GM12878 (cell line): ENCODE measurements around the gene CACNA2D3. TPM values are rescaled to one million over a fixed set of nuclear protein-coding genes. Genes with fewer than 3 reads are reported as not detected.

Experiments
- CHD4 ChIP-seq: fragments of 200-600 bp; sonication (generic); IDR thresholded peaks from 2 replicates; pipeline ENCODE4 v1.6.1; 2016; ENCODE audit warnings: mild to moderate bottlenecking
- CREM ChIP-seq: IDR thresholded peaks from 2 replicates; pipeline ENCODE4 v1.6.1; 2014; ENCODE audit warnings: antibody characterized with exemption, low read depth
- MXI1 ChIP-seq: fragments of 150-350 bp; IDR thresholded peaks from 2 replicates; pipeline ENCODE4 v1.6.1; 2011; ENCODE audit warnings: low read depth, mild to moderate bottlenecking, inconsistent platforms, low read length, improper control_type of control experiment
- NFIC ChIP-seq: IDR thresholded peaks from 2 replicates; pipeline ENCODE4 v1.6.1; 2012; ENCODE audit warnings: low read depth, mild to moderate bottlenecking, inconsistent platforms, low read length, moderate library complexity
- PAX8 ChIP-seq: fragments of 450-650 bp; IDR thresholded peaks from 2 replicates; pipeline ENCODE4 v1.6.1; 2017; ENCODE audit warnings: mild to moderate bottlenecking, moderate library complexity
- ZNF207 ChIP-seq: fragments of 450-650 bp; IDR thresholded peaks from 2 replicates; pipeline ENCODE4 v1.6.1; 2014; ENCODE audit warnings: antibody characterized with exemption, mild to moderate bottlenecking, borderline replicate concordance
- polyA plus RNA-seq, 11 experiments: library from polyadenylated mRNA; depleted of rRNA in 4 of 11; unstranded in 6 of 11; stranded (reverse) in 5 of 11; fragments of >200 nt; fragmentation: Nextera tagmentation in 4 of 11; fragmentation: Illumina TruSeq in 1 of 11; extraction: Ambion mirVana in 4 of 11; extraction: Trizol in 1 of 11; gene quantifications; 1 replicate in 1 of 11; 2 replicates in 10 of 11; pipeline versions ENCODE4 v1.2.1 to v1.2.3, GENCODE V29; 2011 to 2016; ENCODE audit warnings: inconsistent platforms in 2 of 11, missing spikeins in 2 of 11, low read depth in 1 of 11
- total RNA-seq, 4 experiments: library from RNA; depleted of rRNA in 3 of 4; stranded (reverse); fragments of >200 nt in 3 of 4; fragmentation: Illumina TruSeq in 1 of 4; extraction: Trizol in 1 of 4; gene quantifications; 2 replicates each; pipeline versions ENCODE4 v1.2.1 to v1.2.3, GENCODE V29; 2013 to 2021
- TF ChIP-seq, protein P1 (sequence below): fragments of 450-650 bp; IDR thresholded peaks from 2 replicates; pipeline ENCODE4 v1.6.1; 2017; ENCODE audit warnings: mild to moderate bottlenecking, moderate library complexity
- TF ChIP-seq, protein P2 (sequence below): fragments of 450-650 bp; IDR thresholded peaks from 2 replicates; pipeline ENCODE4 v1.6.1; 2017; ENCODE audit warnings: borderline replicate concordance
- TF ChIP-seq, protein P3 (sequence below): fragments of 450-650 bp; IDR thresholded peaks from 2 replicates; pipeline ENCODE4 v1.6.1; 2017; ENCODE audit warnings: mild to moderate bottlenecking, low read depth, inconsistent platforms; ENCODE audit not compliant: poor library complexity, severe bottlenecking

Gene CACNA2D3
- total and polyA plus RNA-seq, 10 of the 15 experiments (the other 5 are each of a cell fraction or from before 2014, with no cell fraction given), result not detected

DNA sequence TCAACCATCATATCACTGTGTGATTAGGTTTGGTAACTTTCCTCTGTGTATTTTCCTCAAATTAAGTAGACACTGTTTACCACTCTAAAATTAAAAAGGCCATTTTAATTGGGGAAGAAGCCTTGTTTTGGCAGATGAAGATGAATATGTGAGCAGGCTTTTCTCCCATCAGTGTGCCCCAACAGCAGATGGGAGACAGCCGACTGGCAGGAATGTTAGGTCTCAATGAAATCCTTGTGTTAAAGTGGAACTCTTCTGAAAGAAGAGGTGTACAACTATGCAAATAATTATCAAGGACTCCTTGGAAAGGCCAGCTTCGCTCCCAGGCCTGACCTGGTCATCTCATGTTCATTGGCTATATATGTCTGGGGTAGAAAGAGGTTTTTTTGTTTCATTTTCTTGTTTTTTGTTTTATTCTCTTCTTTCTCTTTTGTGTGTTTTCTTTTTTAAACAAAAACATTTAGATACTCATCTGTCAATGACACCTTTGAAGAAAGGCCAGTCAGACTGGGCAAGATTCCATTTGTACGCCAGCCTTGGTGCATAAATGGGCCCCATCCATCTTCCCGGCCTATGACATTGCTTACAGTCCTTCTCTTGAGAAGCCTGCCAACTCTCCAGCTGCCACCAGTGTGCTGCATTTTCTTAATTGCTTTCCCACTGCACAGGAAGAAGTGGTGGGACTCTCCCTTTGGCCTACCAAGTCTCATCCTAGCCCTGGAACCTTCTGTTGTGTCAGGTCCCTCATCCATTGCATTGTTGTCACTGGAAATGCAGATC, 779.7 kb downstream of the CACNA2D3 start (continued):
- TF ChIP-seq, protein P1, sequence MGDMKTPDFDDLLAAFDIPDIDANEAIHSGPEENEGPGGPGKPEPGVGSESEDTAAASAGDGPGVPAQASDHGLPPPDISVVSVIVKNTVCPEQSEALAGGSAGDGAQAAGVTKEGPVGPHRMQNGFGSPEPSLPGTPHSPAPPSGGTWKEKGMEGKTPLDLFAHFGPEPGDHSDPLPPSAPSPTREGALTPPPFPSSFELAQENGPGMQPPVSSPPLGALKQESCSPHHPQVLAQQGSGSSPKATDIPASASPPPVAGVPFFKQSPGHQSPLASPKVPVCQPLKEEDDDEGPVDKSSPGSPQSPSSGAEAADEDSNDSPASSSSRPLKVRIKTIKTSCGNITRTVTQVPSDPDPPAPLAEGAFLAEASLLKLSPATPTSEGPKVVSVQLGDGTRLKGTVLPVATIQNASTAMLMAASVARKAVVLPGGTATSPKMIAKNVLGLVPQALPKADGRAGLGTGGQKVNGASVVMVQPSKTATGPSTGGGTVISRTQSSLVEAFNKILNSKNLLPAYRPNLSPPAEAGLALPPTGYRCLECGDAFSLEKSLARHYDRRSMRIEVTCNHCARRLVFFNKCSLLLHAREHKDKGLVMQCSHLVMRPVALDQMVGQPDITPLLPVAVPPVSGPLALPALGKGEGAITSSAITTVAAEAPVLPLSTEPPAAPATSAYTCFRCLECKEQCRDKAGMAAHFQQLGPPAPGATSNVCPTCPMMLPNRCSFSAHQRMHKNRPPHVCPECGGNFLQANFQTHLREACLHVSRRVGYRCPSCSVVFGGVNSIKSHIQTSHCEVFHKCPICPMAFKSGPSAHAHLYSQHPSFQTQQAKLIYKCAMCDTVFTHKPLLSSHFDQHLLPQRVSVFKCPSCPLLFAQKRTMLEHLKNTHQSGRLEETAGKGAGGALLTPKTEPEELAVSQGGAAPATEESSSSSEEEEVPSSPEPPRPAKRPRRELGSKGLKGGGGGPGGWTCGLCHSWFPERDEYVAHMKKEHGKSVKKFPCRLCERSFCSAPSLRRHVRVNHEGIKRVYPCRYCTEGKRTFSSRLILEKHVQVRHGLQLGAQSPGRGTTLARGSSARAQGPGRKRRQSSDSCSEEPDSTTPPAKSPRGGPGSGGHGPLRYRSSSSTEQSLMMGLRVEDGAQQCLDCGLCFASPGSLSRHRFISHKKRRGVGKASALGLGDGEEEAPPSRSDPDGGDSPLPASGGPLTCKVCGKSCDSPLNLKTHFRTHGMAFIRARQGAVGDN, result no peak
- TF ChIP-seq NFIC (no peak), CHD4 (no peak), CREM (no peak), PAX8 (no peak), ZNF207 (no peak), MXI1 (no peak)
- TF ChIP-seq, protein P2, sequence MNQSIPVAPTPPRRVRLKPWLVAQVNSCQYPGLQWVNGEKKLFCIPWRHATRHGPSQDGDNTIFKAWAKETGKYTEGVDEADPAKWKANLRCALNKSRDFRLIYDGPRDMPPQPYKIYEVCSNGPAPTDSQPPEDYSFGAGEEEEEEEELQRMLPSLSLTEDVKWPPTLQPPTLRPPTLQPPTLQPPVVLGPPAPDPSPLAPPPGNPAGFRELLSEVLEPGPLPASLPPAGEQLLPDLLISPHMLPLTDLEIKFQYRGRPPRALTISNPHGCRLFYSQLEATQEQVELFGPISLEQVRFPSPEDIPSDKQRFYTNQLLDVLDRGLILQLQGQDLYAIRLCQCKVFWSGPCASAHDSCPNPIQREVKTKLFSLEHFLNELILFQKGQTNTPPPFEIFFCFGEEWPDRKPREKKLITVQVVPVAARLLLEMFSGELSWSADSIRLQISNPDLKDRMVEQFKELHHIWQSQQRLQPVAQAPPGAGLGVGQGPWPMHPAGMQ, result no peak
- TF ChIP-seq, protein P3, sequence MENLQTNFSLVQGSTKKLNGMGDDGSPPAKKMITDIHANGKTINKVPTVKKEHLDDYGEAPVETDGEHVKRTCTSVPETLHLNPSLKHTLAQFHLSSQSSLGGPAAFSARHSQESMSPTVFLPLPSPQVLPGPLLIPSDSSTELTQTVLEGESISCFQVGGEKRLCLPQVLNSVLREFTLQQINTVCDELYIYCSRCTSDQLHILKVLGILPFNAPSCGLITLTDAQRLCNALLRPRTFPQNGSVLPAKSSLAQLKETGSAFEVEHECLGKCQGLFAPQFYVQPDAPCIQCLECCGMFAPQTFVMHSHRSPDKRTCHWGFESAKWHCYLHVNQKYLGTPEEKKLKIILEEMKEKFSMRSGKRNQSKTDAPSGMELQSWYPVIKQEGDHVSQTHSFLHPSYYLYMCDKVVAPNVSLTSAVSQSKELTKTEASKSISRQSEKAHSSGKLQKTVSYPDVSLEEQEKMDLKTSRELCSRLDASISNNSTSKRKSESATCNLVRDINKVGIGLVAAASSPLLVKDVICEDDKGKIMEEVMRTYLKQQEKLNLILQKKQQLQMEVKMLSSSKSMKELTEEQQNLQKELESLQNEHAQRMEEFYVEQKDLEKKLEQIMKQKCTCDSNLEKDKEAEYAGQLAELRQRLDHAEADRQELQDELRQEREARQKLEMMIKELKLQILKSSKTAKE, result no peak
